AG10803 (cell line): ENCODE measurements around the gene RASA2.
A peak's percentile ranks its signal among the peaks of the same experiment; 100 is the strongest.

Source experiments
- DNase-seq: peaks from one replicate; pipeline ENCODE4 v3.0.0; 2010; ENCODE audit warnings: low read depth
- H3K4me3 ChIP-seq: 2 replicates; pipeline ENCODE4 v1.5.1; 2011; ENCODE audit warnings: mild to moderate bottlenecking, low read length, control low read depth
- TF ChIP-seq, protein P1 (sequence below): conservative IDR thresholded peaks from 2 replicates; pipeline ENCODE4 v1.5.1; 2011; ENCODE audit warnings: mild to moderate bottlenecking, low read length, control low read depth, inconsistent platforms

Gene RASA2

DNA sequence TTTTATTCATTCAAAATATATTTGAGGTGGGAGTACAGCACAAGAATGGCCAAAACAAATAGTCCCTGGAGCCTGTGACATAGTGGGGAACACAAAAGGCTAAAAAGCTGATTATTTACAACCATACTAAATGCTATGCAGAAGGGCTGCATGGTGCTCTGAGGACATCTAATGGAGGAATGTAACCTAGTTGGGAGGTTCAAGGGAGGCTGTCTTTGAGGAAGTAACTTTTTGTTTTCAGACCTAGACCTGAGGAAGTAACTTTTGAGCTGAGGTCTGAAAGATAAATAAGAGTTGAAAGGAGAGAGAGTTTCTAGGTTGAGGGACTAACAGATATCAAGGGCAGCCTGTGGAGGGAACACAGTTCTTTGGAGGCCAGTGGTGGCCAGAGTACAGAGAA lies 34.8 kb upstream of the RASA2 start:
- TF ChIP-seq, protein P1, sequence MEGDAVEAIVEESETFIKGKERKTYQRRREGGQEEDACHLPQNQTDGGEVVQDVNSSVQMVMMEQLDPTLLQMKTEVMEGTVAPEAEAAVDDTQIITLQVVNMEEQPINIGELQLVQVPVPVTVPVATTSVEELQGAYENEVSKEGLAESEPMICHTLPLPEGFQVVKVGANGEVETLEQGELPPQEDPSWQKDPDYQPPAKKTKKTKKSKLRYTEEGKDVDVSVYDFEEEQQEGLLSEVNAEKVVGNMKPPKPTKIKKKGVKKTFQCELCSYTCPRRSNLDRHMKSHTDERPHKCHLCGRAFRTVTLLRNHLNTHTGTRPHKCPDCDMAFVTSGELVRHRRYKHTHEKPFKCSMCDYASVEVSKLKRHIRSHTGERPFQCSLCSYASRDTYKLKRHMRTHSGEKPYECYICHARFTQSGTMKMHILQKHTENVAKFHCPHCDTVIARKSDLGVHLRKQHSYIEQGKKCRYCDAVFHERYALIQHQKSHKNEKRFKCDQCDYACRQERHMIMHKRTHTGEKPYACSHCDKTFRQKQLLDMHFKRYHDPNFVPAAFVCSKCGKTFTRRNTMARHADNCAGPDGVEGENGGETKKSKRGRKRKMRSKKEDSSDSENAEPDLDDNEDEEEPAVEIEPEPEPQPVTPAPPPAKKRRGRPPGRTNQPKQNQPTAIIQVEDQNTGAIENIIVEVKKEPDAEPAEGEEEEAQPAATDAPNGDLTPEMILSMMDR = peak; percentile 91
- H3K4me3 ChIP-seq = no peak overlapping the region
- DNase-seq = peak; percentile 74

DNA sequence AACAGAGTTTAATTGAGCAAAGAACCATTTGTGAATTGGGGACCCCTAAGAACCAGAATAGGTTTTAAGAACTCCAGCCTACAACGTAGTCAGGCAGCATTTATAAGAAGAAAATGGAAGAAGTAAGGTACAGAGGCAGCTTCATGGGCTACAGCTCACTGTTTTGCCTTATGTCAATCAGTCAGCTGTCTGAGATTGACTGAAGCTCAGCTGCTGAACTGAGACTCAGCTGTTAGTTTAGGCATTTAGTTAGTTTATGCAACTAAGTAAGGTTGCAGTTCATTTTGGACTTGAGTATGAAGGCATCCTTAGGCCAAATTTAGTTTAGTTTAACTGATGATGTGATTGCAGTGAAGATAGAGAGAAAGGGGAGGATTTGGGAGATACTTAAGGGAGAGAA lies 34.1 kb upstream of the RASA2 start:
- TF ChIP-seq, protein P1 = no peak
- no peak for DNase-seq
- no peak overlapping the region for H3K4me3 ChIP-seq

DNA sequence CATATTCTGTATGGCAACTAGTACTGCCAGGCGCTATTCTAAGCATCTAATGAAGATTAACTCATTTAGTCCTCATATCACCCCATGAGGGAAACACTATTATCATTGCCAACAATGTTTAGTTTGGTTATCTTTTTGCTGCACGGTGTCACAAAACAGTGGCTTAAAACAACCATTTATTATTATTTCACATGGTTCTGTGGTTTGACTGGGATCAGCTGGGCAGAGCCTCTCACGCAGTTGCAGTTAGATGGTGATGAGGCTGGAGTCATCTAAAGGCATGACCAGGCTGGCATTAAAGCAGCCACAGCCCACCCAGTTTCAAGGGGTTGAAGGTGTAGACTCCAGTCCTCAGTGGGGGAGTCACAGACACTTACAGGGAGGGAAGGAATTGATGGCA lies 32.8 kb upstream of the RASA2 start:
- TF ChIP-seq, protein P1 = no peak
- H3K4me3 ChIP-seq = peak overlapping the region; percentile 34
- no peak for DNase-seq

DNA sequence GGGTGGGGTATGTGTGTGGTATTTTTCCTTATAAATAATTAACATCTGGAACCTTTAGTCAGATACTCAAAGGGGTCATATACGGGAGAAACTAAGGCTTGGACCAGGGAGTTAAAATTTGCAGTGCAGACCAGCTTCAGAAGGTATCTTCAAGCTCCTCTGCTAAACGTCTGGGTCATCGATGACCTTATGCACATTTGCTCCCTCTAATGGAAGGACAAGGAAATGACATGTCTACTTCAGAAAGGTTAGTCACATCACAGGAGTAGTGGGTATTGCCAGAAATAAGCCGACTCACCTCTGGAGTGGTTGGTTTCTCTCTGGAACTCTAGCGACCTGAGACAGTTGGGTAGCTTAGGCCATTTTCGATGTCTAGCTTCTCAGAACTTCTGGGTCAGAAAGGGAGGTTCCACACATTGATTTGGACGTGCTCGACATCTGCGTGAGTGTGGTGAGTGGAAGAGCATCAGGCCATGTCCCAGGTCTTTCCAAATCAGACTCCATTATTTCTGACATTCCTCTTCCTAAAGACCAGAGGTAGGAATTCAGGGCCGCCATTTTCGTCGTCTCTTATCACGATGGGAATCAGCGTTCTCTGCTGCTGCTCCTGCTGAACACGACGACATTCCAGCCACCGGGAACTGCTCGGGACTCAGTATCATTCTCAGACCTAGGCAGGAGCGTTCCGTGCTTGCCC lies 31.8 kb upstream of the RASA2 start:
- DNase-seq = peak; percentile 88
- TF ChIP-seq, protein P1 = peak; percentile 83
- H3K4me3 ChIP-seq = peak overlapping the region; percentile 40

DNA sequence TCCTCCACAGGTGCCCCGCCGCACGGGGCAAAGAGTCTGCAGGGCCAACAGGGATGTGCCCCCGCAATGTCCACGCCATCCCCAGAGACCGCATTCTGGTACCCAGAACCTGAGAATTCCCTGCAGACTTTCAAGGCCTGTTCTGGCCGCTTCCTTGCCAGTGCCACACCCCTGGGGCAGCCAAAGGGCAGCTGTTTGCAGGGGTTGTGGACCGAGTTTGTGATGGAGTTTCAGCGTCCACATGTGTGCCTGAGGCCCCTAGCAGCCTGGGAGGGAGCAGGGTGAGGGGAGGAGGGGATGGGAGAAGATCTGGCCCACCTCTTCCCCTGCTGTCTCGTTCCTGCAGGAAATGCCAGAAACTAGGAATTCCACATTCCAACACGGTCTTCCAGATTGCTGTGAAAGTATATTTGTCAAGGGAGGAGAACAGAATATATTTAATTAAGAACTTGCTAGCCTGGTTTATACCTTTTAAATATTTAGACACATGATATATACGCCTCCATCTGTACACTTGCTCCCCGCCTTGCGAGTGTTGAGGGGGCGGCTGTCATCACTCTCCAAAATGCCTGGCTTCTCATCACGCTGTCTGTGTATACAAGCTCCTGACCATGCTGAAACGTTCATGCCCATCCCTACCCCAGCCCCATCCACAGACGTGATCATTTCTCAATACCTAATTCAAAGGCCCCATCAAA lies 31.1 kb upstream of the RASA2 start:
- peak; percentile 76 for DNase-seq
- H3K4me3 ChIP-seq = peak overlapping the region; percentile 40
- TF ChIP-seq, protein P1 = no peak

DNA sequence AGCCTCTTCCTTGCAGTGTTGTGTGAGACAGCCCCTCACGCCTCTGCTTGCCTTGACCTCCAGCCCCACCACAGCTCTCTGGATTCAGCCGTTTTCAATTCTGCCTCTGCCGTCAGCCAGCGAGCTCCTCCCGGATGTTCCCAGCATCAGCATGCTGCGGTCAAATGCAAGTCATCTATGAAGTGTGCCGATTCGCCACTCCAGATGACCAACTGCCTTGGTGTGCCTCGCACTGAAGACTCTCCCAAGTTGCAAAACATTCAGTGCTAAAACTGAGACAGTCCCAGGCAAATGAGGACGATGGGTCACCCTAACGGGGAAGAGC lies 30.6 kb upstream of the RASA2 start:
- DNase-seq = peak; percentile 97
- TF ChIP-seq, protein P1 = no peak
- H3K4me3 ChIP-seq = peak overlapping the region; percentile 40

DNA sequence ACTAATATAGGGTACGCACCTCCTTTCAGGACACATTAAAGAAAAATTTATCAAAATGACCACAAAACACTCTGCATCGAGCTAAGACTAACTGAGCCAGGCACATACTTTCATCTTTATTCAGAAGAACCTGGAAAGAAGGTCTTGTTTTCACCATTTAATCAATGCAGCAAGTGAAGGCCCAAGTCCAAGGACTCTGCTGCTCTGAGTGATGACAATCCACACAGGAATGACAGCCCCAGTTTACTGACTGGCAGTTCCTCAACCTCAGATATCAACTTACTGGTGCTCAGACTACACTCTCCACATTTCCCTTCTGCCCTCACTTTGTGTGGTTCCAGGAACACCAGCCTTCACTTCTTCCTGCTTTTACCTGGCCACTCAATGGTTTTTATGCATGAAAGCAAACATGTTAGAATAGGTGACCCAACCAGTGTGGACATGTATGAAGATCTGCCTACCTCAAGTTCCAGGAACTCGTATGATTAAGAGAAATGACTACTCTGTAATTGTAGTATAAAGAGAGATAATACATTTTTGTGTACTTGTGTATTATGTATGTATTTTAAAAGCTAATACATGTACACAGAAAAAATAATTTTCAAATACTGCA lies 29.1 kb upstream of the RASA2 start:
- TF ChIP-seq, protein P1 = no peak
- peak; percentile 60 for DNase-seq
- H3K4me3 ChIP-seq = no peak overlapping the region
